AG20443 (cell line): ENCODE results near the gene GIT1.
"Not testable (repeated sequence)": the region's sequence is repeated elsewhere in the genome, so short reads cannot be mapped to it uniquely, and the experiment has no call there.

ENCODE experiments used
- DNase-seq: peaks from one replicate; pipeline ENCODE4 v3.0.0; 2012; ENCODE audit warnings: low spot score, mixed read lengths

Gene GIT1

DNA sequence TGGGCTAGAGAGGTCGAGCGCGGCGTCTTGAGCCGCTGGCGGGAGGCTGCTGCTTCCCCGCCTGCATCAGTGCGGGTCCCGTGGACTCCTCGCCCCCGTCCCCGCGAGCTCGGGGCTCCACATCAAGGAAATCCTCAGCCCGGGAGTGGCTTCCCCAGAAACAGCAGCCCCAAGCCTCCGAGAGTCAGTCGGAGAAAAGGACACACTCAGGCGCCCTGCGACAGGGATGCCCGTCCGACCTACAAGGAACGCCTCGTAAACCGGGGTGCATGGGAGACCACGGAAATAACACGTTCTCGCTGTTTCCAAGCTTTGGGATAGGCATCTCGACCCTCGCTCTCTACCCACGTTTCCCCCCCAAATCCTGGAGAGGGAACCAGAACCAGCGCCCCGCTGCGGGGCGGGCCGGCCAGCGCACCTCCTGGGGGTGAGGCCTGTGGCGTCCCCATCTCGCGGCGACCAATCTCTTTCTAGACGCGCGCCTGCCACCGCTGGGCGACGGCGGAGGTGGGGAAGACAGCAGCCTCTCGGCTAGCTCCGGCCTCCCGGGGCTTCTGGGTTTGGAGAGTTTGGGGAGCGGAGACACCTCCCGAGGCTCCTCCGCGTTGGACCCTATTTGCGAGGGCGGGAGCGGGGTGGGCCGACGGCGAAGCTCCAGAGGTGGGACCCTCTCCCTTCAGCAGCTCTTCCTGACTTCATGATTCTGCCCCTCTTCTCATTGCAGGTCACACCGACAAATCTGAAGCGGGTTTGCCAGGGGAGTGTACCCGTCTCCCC, 21.7 kb downstream of the GIT1 start:
- peak; percentile 79 for DNase-seq

DNA sequence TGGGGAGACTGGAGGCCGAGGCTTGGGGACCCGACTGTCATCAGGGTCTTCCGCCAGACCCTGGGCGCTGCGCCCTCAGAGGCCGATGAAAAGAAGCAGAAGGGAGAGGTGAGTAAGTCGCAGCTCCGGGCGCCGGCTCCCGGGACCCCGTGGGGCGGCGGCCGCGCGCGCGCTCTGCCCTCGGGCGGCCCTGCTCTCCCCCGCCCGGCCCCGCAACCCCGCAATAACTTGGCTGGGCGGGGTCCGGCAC, 22.2 kb downstream of the GIT1 start:
- DNase-seq, result no peak

DNA sequence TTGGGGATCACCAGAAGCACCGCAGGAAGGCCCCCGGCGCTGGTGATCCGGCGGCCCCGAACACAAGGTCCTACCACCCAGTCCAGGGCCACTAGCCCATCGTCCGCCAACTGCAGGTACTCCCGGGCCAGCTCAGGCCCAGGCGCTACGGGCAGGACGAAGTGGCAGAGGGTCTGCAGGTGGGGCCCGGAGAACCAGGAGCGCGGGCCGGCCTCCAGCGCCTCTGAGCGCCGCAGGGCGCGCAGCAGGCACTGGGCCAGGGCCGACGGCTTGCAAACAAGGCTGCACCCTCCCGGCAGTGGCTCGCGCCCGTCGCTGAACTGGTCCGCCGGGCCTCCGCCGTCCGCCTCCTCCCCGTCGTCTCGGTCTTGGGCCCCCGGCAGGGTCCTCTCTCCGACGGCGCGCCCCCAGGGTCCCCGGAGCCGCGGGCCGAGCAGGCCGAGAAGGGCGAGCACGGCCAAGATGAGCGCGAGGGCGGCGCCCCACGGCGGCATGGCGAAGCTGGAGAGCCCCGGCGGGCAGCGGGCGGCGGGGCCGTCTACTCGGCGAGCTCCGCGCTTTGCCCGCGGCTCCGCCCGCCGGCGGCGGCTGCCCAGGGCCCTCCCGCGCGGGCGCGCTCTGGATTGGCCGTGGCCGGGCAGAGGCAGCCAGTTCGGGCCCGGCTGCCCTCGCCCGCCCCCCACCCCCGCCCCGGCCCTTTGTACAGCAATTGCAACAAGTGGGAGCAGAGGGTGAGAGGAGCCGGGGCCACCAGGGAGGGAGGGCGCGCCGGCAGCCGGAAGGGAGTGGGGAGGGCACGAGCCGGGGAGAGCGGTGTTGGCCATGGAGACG, 22.8 kb downstream of the GIT1 start, which contains the start of gene ABHD15:
ABHD15 (minus strand) TSS at position 565 of the 831 bp plus-strand sequence; CDS start at position 494, 71 bp downstream.
- peak; percentile 93 for DNase-seq

DNA sequence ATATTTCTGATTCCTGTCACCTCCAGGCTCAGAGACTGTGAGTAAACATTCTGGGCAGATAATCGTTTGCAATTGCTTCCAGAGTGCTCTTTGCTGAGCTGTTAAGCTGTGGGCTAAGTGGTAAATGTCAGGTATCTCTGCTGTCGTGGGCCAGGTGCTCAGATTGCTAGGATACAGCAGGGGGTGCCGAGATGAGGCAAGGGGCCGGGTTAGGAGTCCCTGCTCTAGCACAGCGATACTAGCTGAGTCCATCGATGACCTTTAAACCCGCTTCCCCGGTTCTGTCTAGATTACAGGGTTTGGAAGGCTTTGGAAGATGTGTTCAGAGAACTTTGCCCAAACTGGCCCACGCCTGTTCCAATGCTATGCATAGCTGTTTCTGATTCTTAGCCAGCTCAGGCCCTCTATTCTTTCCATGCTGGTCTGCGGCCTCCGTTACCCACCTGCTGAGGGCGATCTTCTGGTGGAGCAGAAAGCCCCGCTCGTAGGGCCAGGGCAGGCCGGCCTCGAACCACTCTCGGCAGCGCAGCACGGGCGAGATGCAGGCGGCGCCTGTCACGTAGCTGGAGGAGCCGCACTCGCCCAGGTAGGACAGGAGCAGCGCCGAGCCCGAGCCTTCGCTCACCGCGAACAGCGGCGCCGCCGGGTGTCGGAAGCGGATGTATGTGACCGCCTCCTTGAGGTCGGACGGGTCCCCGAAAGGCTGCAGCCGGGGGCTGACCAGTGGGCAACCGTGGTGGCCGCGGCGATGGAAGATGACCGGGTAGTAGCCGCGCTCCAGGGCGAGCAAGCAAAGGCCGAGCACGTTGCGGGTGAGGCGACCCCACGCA, 23.6 kb downstream of the GIT1 start:
- DNase-seq, result no peak

DNA sequence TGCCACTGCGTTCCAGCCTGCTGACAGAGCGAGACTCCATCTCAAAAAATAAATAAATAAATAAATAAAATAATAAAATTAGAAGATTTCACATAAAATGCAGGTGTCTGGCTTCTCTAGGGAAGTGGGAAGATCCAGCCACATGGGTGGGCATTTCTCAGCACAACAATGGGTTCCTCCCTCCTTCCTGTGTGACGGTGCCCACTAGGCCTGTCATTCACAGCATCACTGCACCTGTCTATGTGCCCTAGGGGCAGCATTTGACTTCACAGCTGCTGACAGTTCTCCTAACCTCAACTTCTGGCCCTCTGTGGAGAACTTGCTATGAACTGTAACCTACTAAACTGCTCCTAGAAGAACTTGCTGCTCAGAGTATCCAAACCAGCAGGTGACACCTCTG, 25.6 kb downstream of the GIT1 start:
- DNase-seq, result no peak

DNA sequence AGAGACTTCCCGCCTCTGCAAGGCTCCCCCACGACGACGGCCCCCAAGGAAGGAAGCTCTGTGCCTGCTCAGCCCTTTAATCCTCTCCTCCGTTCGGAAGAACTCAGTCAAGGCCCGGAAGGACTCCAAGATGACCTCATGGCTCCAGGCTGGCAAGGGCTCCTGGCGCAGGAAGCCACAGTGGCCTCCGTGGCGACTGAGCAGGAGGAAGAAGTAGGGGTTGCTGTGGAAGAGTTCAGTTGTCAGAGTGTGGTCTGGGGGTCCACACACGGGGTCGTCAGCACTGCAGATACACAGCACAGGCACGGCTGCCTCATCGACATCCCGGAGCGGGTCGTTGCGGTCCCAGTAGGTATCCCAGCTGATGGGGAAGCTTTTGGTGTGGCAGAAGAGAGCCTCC, 26.8 kb downstream of the GIT1 start:
- DNase-seq, result no peak

DNA sequence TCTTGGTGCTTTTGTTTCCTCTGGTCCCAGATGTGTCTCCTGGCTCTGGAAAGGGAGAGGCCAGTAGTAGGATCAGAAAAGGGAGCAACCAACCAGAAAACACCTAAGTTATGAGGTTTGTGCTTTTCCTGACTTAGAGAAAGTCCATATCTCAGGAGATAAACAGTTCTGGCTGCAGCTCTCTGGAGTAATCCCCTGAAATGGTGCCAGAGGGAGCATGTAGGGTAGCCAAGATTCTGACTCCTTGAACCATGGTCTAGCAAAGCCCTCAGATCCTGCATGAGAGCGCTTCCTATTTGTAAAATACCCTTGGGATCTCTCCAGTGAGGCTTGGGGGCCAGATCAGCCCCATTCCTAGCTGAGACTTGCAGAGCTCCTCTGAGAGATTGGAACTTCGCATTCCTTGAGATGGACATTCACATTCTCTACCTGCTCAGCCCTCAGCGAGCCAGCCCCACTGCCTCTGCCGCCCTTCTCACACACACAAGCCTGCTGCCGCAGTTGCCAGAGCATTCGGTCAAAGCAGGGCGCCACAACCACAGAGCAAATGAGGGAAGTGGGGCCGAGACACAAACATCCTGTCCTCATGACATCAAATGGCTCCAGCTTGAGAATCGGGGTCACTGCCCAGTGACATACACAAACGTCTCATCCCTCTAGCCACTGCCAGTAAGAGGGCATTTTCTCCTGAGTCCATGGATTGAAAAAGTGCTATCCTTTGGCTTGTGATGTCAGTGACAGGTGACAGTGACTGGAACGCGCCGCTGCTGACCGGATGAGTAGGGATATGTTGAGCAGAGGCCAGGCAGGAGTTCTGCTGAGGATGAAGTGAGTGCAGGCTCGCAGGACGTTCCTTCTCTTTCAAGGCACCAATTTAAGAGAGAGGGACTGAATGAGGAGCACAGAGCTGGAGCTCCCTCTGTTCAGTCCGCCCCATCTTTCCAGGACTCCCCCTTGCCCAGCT, 27.6 kb downstream of the GIT1 start:
- DNase-seq, result no peak

DNA sequence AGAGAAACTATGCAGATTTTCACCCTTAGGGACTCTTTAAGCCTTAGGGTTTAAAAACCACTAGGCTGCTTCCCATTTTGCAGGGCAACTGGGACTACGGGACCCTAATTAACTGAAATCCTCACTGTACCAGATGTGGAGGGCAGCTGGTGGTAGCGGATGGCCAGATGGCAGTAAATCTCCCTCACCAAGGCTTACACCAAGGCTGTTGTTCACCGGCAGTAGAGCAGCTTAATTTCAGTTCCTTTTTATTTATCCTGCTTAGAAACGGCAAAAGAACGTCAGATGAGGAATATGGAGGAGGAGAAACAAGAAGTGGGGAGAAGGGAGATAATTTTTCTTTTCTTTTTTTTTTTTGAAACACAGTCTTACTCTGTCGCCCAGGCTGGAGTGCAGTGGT, 29.1 kb downstream of the GIT1 start:
- DNase-seq, result no peak

DNA sequence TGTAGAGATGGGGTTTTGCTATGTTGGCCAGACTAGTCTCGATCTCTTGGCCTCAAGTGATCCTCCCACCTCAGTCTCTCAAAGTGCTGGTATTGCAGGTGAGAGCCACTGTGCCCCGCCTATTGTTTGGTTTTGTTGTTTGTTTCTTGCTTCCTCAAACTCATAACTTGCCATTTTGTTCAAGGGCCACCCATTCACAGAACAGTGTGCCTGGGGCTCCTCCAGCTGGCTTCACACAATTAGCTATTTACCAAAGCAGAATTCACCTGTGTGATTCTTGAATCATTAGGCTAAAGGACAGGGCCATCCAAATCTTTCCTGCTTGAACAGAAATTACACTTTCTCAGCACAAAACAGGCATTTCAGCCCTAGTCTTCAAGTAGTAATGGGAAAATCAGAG, 29.8 kb downstream of the GIT1 start:
- DNase-seq, result no peak

DNA sequence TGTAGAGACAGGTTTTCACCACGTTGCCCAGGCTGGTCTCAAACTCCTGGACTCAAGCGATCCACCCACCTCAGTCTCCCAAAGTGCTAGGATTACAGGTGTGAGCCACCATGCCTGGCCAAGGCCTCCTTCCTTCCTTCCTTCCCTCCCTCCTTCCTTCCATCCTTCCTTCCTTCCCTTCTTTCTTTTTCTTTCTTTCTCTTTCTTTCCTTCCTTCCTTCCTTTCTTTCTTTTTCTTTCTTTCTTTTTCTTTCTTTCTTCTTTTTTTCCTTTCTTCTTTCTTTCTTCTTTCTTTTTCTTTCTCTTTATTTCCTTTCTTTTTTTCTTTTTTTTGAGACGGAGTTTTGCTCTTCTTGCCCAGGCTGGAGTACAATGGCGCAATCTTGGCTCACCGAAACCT, 31.3 kb downstream of the GIT1 start:
- DNase-seq, result not testable (repeated sequence)

DNA sequence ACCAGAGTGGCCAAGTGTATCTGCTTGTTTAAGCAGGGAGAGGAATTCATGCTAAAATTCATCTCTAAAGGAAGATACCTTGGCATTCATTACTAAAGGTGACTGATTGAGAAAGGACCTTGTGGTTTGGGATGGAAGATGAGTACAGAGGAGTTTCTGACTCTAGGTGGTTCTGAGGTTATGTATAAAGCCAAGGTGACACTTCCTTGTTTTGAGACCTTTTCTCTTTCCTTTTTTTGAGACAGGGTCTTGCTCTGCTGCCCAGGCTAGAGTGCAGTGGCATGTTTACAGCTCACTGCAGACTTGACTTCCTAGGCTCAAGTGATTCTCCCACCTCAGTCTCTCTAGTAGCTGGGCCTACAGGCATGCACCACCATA, 31.7 kb downstream of the GIT1 start:
- no peak for DNase-seq

DNA sequence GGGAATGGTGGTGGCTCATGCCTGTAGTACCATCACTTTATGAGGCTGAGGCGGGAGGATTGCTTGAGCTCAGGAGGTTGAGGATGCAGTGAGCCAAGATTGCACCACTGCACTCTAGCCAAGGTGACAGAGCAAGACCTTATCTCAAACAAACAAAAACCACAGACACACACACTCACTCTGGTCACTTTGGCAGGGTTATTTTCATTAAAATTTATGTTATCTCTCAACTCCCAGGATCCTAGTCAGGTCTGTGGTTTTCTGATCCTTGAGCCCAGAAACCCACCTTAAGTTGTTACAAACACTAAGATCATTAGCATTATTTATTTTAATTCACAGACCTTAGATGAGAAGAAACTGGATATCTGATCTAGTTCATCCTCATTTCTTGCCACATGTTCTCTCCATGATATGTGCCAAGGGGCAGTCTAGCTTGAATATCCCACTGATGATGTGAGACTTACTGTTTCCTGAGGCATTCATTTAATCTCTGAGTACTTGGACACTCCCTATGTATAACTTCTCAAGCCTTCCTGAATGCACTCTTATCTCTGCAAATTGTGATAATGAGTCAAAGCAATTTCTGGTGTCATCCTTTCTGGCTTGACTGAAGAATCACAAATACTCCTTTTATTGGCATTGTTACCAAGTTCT, 32.2 kb downstream of the GIT1 start:
- DNase-seq, result peak; percentile 38

DNA sequence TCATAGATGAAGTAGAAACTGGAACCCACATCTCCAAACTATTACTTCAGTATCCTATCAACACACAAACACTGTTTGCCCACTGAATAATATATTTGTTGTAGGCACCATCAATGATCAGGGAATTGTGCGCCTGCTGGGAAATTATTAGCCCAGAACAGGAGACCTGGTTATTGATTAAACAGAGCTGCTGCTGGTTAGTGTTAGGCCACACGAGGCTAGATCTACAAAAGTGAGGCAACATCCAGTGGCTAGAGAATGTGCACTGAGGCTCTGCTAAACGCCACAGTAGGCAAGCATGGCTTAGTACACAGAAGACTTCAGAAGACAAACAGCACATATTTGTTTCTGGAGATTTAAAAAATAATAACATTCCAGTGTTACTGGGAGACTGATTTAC, 33.6 kb downstream of the GIT1 start:
- no peak for DNase-seq

DNA sequence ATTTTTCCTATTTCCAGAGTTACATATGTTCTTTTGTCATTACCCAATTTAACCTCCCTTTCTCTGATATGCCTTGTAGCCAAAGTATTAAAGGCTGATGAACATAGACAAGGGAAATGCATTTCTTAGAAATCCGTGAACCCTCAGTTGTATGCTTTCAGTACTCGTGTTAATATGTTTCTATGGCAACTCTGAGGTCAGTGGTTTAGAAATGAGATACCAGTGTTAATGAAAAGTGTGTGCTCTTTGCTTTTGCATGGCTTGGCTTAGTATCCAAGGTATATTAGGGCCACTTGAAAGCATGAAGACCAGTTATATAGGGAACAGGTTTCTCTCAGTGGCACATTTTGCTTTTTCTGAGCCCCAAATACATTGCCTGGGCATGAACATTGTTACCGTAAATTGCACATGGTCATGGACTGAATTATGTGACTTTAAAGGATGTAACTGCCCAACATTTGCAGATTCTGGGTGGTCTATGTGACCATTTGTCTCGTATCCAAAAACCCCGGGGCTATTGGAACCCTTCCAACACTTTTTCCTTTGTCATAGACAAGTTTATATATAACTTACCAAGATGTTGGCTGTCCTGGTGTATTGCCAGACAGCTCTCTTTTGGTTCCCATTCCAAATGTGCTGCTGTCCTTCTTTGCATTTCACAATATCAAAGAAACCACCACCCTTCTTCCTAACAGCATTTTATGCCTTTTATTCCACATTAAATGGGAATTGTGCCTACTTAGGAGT, 40.1 kb downstream of the GIT1 start:
- DNase-seq, result no peak

DNA sequence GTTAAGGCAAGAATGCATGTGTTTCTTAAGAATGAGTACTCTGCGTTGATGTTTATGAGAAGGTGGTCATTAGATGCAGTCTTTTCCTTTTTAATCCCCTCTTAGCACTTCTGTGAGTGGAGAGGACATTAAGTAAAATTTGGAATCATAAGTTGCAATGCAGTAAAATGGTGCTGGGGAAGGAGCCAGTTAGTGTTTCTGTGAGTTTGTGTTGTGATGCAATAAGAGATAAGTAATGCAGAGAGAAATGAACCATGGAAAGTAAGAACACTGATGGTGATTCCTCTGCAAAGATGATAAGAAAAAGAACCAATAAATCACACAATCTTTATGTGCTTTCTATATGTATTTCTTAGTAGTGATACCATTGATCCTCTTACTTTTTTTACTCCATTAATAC, 42.6 kb downstream of the GIT1 start:
- DNase-seq, result no peak

DNA sequence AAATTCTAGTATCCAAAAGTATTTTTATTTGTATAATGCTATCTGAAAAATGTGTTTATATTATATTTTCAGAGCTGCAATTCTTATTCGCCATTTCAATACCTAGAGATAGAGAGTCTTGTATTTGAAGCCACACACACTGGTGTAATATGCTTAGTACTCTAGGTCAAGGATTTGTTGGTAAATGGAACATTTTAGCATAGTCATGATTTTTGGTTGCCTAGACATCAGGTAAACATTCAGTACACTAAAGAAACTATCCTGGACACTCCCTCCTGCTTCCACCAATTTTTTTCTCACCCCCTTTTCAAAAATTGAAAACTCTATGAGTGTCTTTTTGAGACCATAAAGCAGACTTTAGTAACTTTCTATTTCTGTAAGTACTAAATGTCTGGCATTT, 43.4 kb downstream of the GIT1 start:
- no peak for DNase-seq

DNA sequence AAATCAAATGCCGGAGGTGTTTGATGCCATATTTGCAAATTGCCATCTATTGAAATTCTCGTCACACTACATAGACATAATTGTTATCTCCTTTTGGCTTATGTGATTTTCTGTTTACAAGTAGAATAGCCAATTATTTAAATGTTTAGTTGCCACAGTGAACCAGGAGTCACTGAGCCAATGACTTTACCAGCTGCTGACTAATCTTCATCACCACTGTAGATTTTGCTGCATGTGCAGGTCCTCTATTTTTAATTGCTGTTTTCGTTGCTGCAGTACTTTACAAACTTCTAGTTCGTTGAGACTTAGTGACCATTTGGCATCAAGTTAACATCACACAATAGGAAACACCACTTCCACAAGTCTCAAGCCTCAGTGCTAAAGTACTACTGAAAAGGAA, 45.4 kb downstream of the GIT1 start:
- DNase-seq, result no peak

DNA sequence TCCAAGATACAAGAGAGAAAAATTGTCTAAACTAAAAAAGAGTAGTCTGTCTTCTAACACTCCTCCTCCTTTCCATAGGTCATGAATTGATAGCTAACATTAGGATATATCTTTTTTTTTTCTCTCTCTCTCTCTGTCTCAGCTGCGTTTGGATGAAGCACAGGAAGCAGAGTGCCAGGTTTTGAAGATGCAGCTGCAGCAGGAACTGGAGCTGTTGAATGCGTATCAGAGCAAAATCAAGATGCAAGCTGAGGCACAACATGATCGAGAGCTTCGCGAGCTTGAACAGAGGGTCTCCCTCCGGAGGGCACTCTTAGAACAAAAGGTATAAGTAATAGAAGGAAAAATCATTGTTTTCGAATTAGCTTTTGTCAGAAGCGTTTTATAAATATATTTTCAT, 55.5 kb downstream of the GIT1 start:
- DNase-seq, result no peak

DNA sequence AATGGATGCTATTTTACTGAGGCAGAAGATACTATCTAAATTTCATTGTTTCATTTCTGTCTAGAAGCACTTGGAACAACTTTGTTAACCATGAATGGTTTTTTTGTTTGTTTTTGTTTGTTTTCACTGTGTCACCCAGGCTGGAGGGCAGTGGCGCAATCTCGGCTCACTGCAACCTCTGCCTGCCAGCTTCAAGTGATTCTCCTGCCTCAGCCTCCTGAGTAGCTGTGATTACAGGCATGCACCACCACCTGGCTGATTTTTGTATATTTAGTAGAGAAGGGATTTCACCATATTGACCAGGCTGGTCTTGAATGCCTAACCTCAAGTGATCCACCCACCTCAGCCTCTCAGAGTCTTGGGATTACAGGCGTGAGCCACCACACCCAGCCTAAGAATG, 63.1 kb downstream of the GIT1 start:
- no peak for DNase-seq

DNA sequence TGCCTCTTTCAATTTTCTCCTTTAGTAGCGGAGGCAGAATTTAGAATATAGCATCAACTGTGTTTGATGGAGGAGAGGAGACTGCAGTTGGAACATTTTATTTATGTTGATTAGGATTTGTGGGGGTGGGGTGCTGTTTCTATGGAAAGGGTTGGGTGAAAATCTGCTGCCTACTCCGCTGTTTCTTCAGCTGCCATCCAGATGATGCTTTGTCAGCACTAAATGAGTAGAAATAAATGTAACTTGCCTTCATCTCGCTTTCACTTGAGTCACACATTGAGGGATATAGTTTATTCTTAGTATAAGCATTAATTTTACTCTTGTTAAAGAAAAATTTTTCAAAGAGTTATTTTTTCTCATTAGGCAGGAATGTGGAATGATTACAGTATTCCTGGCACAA, 64.8 kb downstream of the GIT1 start:
- no peak for DNase-seq
